ENCODE data around the gene KCNA3. TPM values are rescaled to one million over a fixed set of nuclear protein-coding genes. Genes with fewer than 3 reads are reported as not detected.

The KCNA3 gene
- polyA plus RNA-seq, 1 experiment = 0.12 TPM

GRCh38 chr1:110643879-110644472 lies 30.8 kb downstream of the KCNA3 start:
- CTCF ChIA-PET = interaction anchor here (0.6 to 0.9 kb wide), 2 partner anchors 24 to 36 kb away, joined by 3 read pairs; no protein-coding TSS in a partner anchor

GRCh38 chr1:110639724-110640386 lies 34.9 kb downstream of the KCNA3 start:
- no peaks in the 10 kb centered on the region for H3K9me3 ChIP-seq (ENCODE audit: control insufficient read depth, insufficient read depth, low read length)
- H3K27me3 ChIP-seq (ENCODE audit: control insufficient read depth, insufficient read depth, low read length) = no peaks in the 10 kb centered on the region
- ChIA-PET CTCF (no interaction called here), POLR2A (no interaction called here)
- H3K27ac ChIP-seq (ENCODE audit: low read depth, low read length) = no peak overlapping the region
- H3K4me3 ChIP-seq (ENCODE audit: low read depth, low read length) = no peak overlapping the region
- no peak for TF ChIP-seq CTCF (IDR thresholded peaks at IDR 0.05; ENCODE audit: low read depth, low read length)
- no peak for DNase-seq (ENCODE audit: low read depth, low spot score)

More at GRCh38 chr1:110643879-110644472, 30.8 kb downstream of the KCNA3 start:
- Histone ChIP-seq H3K9me3 (ENCODE audit: control insufficient read depth, insufficient read depth, low read length) (no peaks in the 10 kb centered on the region), H3K27me3 (ENCODE audit: control insufficient read depth, insufficient read depth, low read length) (no peaks in the 10 kb centered on the region), H3K4me3 (ENCODE audit: low read depth, low read length) (no peak overlapping the region), H3K27ac (ENCODE audit: low read depth, low read length) (no peak overlapping the region)
- POLR2A ChIA-PET = no interaction called here
- no peak for TF ChIP-seq CTCF (IDR thresholded peaks at IDR 0.05; ENCODE audit: low read depth, low read length)
- no peak for DNase-seq (ENCODE audit: low read depth, low spot score)

GRCh38 chr1:110638556-110638955 lies 36.2 kb downstream of the KCNA3 start:
- no peak for DNase-seq (ENCODE audit: low read depth, low spot score)
- TF ChIP-seq CTCF (IDR thresholded peaks at IDR 0.05; ENCODE audit: low read depth, low read length) = no peak
- Histone ChIP-seq H3K27ac (ENCODE audit: low read depth, low read length) (no peak overlapping the region), H3K9me3 (ENCODE audit: control insufficient read depth, insufficient read depth, low read length) (no peaks in the 10 kb centered on the region), H3K27me3 (ENCODE audit: control insufficient read depth, insufficient read depth, low read length) (no peaks in the 10 kb centered on the region), H3K4me3 (ENCODE audit: low read depth, low read length) (no peak overlapping the region)
- ChIA-PET POLR2A (no interaction called here), CTCF (no interaction called here)

- H3K9me3 ChIP-seq (ENCODE audit: control insufficient read depth, insufficient read depth, low read length) = no peaks in the 10 kb centered on the region
- no peak overlapping the region for H3K4me3 ChIP-seq (ENCODE audit: low read depth, low read length)
- H3K27ac ChIP-seq (ENCODE audit: low read depth, low read length) = no peak overlapping the region
- DNase-seq (ENCODE audit: low read depth, low spot score) = no peak
- ChIA-PET POLR2A (no interaction called here), CTCF (no interaction called here)
- TF ChIP-seq CTCF (IDR thresholded peaks at IDR 0.05; ENCODE audit: low read depth, low read length) = no peak
- no peaks in the 10 kb centered on the region for H3K27me3 ChIP-seq (ENCODE audit: control insufficient read depth, insufficient read depth, low read length)
Observed at GRCh38 chr1:110638058-110638457, 36.7 kb downstream of the KCNA3 start.

GRCh38 chr1:110637475-110637874 lies 37.3 kb downstream of the KCNA3 start:
- Histone ChIP-seq H3K4me3 (ENCODE audit: low read depth, low read length) (no peak overlapping the region), H3K9me3 (ENCODE audit: control insufficient read depth, insufficient read depth, low read length) (no peaks in the 10 kb centered on the region), H3K27me3 (ENCODE audit: control insufficient read depth, insufficient read depth, low read length) (no peaks in the 10 kb centered on the region), H3K27ac (ENCODE audit: low read depth, low read length) (no peak overlapping the region)
- ChIA-PET CTCF (no interaction called here), POLR2A (no interaction called here)
- no peak for DNase-seq (ENCODE audit: low read depth, low spot score)
- no peak for TF ChIP-seq CTCF (IDR thresholded peaks at IDR 0.05; ENCODE audit: low read depth, low read length)

All from AG04450 (cell line).